GM18868 (cell line): Measurements from ENCODE around the gene CASP12.
A peak's percentile ranks its signal among the peaks of the same experiment; 100 is the strongest.

ENCODE experiments used
- ATAC-seq: cut with Tn5 transposase; IDR thresholded peaks from one replicate; pipeline ENCODE4 v1.9.1; 2021; ENCODE audit warnings: mild to moderate bottlenecking, moderate library complexity; ENCODE audit not compliant: unreplicated experiment

CASP12 gene

GRCh38 chr11:104892723-104893511 is 5.3 kb downstream of the CASP12 start:
- no peak for ATAC-seq

- ATAC-seq: no peak
Measured at GRCh38 chr11:104891135-104891534, 7.1 kb downstream of the CASP12 start.

- no peak for ATAC-seq
Measured at GRCh38 chr11:104883342-104883741, 14.9 kb downstream of the CASP12 start.

- peak; percentile 76 for ATAC-seq
Measured at GRCh38 chr11:104881117-104881794, 17.0 kb downstream of the CASP12 start.

- ATAC-seq: no peak
Measured at GRCh38 chr11:104879514-104880190, 18.6 kb downstream of the CASP12 start.

- ATAC-seq: peak; percentile 40
Measured at GRCh38 chr11:104876861-104877431, 21.3 kb downstream of the CASP12 start.

GRCh38 chr11:104876324-104876723 is 21.9 kb downstream of the CASP12 start:
- ATAC-seq: no peak

GRCh38 chr11:104873252-104873651 is 25.0 kb downstream of the CASP12 start:
- no peak for ATAC-seq

- ATAC-seq: no peak
Measured at GRCh38 chr11:104872393-104872792, 25.9 kb downstream of the CASP12 start.

- ATAC-seq: no peak
Measured at GRCh38 chr11:104870910-104871309, 27.4 kb downstream of the CASP12 start.

GRCh38 chr11:104866815-104867214 is 31.4 kb downstream of the CASP12 start:
- no peak for ATAC-seq

- ATAC-seq: peak; percentile 91
Measured at GRCh38 chr11:104858882-104859775, 39.1 kb downstream of the CASP12 start.

- ATAC-seq: no peak
Measured at GRCh38 chr11:104856607-104857006, 41.7 kb downstream of the CASP12 start.

GRCh38 chr11:104855965-104856364 is 42.3 kb downstream of the CASP12 start:
- no peak for ATAC-seq

- ATAC-seq: no peak
Measured at GRCh38 chr11:104853276-104853675, 45.0 kb downstream of the CASP12 start.

GRCh38 chr11:104852811-104853210 is 45.4 kb downstream of the CASP12 start:
- no peak for ATAC-seq

- no peak for ATAC-seq
Measured at GRCh38 chr11:104846216-104846615, 52.0 kb downstream of the CASP12 start.

GRCh38 chr11:104844451-104844850 is 53.8 kb downstream of the CASP12 start:
- no peak for ATAC-seq

GRCh38 chr11:104843150-104843836 is 55.0 kb downstream of the CASP12 start:
- peak; percentile 74 for ATAC-seq
